HG02571 (cell line): ENCODE results near the gene TMCC2.

Experiments used
- ATAC-seq: cut with Tn5 transposase; IDR thresholded peaks from one replicate; pipeline ENCODE4 v1.9.1; 2021; ENCODE audit warnings: mild to moderate bottlenecking, moderate library complexity; ENCODE audit not compliant: unreplicated experiment

TMCC2 gene

DNA sequence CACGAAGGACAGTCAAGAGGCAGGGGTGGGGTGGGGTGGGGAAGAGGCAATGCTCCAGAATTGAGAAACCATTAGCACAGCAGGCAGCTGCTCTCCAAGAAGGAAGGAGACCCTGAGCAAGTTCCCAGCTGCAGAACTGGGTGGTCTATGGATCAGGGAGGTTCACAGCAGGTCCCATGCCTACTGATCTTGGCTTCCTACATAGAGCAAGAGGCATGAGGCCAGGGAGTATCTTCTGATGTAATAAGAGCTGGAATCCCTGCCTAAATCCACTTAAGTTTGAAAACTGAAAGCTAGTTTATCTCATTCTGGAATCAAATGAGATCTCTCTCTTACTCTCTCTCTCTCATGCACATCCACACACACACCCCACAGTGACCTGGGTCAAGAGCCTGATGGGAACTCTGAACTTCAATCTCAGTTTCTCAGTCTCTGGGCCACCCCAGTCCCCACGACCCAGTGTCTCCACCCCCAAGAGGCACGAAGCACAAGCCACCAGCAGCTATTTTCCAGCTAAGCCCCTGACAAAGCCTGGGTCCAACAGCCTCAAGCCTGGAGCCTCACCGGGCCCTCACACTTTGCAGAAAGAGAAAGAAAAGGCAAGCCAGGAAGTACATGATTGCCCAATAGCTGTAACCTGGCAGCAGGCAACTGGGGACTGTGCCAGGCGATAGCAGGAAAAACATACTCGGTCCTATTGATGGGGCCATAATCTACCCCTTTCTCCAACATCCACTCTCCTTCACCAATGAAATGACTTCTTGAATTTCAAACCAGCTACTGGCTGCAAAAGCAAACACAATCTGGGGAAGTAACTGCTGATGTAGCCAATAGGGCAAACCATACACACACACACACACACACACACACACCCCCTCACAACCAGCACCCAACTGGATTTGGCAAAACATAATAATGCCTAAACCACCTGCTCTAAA lies 91.6 kb downstream of the TMCC2 start:
- no peak for ATAC-seq

DNA sequence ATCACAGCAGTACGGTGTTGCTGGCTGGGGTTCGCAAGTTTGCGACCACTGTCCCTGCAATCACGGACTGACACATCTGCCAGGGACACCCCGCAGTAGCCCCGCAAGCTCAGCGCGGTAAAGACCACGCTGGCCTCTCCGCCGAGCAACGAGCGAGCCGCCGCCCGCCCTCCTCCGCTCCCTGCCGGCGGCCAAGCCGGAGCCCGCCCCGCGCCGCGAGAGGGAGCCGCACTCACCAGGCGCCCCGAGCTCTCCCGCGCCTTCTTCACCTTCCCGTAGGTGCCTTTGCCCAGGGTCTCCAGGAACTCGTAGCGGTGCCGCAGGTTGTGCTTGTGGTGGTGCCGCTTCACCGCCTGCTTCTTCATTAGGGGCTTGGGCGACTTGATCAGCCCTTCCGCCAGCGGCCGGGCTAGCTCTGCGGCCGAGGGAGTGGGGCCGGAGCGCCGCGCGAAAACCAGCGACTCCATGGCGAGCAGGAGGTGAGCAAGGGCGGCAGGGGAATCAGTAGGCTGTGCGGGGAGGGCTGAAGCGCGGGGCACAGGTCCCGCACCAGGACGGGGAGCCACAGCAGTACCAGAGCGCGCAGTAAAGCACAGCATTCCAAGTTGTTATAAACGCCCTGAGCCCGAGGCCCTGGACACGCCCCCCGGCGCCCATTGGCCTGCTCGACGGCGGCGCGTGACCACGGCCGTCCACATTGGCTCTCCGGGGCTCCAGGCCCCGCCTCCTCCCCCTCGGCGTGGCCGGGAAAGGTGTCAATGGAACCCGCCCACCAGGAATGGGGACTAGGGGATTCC lies 93.6 kb downstream of the TMCC2 start, which contains the start of gene NUAK2:
Gene NUAK2, minus strand, starts transcription at position 584 of the 797 bp plus-strand sequence. Its CDS starts 117 bp downstream, at position 467.
- ATAC-seq: no peak

DNA sequence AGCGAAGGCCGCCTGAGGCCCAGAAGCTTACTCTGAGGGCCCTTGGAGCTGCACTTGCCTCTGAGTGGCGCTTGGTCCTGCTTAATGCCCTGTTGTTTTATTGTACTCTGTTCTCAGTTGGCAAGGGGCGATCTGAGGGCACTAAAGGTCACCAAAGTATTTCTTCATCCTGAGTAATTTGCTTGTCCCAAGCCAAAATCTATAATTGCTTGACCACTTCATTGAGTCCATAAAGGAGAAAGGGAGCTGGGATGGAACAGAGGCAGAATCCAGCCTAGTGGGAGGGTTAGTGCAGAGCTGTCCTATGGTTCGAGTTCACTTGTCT lies 94.2 kb downstream of the TMCC2 start:
- no peak for ATAC-seq
